ENCODE measurements around the gene WDCP.
A peak's percentile ranks its signal among the peaks of the same experiment; 100 is the strongest.

DNA sequence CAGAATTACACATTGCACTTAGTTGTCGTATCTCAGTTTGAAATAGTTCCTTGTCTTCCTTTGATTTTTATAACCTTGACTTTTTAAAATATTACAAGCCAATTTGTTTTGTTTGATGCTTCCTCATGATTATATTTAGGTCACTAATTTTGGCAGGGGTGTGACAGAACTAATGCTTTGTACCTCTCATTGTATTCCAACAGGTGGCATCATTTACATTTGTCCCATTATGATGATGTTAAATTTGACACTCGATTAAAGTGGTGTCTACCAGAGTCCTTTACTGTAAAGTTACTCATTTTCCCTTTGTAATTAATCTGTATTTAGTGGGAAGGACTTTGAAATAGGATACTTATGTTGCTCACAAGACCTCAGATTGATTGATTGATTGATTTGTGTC is 58.8 kb downstream of the WDCP start:
- TF ChIP-seq, protein P1, sequence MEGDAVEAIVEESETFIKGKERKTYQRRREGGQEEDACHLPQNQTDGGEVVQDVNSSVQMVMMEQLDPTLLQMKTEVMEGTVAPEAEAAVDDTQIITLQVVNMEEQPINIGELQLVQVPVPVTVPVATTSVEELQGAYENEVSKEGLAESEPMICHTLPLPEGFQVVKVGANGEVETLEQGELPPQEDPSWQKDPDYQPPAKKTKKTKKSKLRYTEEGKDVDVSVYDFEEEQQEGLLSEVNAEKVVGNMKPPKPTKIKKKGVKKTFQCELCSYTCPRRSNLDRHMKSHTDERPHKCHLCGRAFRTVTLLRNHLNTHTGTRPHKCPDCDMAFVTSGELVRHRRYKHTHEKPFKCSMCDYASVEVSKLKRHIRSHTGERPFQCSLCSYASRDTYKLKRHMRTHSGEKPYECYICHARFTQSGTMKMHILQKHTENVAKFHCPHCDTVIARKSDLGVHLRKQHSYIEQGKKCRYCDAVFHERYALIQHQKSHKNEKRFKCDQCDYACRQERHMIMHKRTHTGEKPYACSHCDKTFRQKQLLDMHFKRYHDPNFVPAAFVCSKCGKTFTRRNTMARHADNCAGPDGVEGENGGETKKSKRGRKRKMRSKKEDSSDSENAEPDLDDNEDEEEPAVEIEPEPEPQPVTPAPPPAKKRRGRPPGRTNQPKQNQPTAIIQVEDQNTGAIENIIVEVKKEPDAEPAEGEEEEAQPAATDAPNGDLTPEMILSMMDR (IDR thresholded peaks at IDR 0.05; ENCODE audit: low read length), result peak; percentile 54; the same call in 1 of the 2 replicates
- no peak for TF ChIP-seq EZH2 (IDR thresholded peaks at IDR 0.05; ENCODE audit: borderline replicate concordance, low read length)

Data from OCI-LY1 (cell line).